ENCODE data around the gene EIF4A2.

The EIF4A2 gene

DNA sequence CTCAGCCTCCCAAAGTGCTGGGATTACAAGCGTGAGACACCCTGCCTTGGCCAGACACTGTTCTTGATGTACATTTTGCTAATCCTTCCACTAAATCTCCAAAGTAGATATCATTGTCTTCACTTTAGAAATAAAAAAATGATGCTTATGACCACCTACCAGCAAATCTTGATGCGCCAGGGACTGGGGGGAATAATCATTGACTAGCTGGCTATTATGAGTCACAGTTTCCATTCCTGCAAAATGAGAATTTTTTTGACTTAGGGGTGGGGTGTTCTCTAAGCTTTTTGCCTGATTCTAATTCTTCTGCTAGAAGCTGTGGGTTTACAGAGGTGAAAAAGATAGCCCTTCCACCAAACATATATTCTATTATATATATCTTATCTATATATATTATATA lies 40.0 kb downstream of the EIF4A2 start:
- Histone ChIP-seq H3K9me3 (ENCODE audit: insufficient read depth, low read depth, low read length) (no peaks in the 10 kb centered on the region), H2AFZ (ENCODE audit: low read length) (no peak overlapping the region), H4K20me1 (ENCODE audit: insufficient read depth, low read length, poor library complexity, severe bottlenecking) (no peaks in the 10 kb centered on the region), H3F3A (ENCODE audit: low read depth) (no peaks in the 10 kb centered on the region), H3K4me2 (ENCODE audit: low read depth, low read length, poor library complexity, severe bottlenecking) (no peak overlapping the region), H3K9ac (ENCODE audit: low read depth, low read length, poor library complexity, severe bottlenecking) (no peak overlapping the region), H3K9me2 (replicated peaks; ENCODE audit: low read depth, low read length) (no peaks in the 10 kb centered on the region), H3K4me1 (ENCODE audit: insufficient read depth, low read length, poor library complexity, severe bottlenecking) (peaks cover 13% of the 10 kb centered on the region), H3K27me3 (ENCODE audit: insufficient read depth, low read length, poor library complexity, severe bottlenecking) (peaks cover 27% of the 10 kb centered on the region), H3K36me3 (ENCODE audit: insufficient read depth, low read length) (no peaks in the 10 kb centered on the region), H3K4me3 (ENCODE audit: low read length, poor library complexity, severe bottlenecking) (no peak overlapping the region), H3K79me2 (ENCODE audit: insufficient read depth, low read length) (no peaks in the 10 kb centered on the region)
- TF ChIP-seq EZH2phosphoT487 (IDR thresholded peaks at IDR 0.05; ENCODE audit: borderline replicate concordance), result no peak
- TF ChIP-seq, protein P1, sequence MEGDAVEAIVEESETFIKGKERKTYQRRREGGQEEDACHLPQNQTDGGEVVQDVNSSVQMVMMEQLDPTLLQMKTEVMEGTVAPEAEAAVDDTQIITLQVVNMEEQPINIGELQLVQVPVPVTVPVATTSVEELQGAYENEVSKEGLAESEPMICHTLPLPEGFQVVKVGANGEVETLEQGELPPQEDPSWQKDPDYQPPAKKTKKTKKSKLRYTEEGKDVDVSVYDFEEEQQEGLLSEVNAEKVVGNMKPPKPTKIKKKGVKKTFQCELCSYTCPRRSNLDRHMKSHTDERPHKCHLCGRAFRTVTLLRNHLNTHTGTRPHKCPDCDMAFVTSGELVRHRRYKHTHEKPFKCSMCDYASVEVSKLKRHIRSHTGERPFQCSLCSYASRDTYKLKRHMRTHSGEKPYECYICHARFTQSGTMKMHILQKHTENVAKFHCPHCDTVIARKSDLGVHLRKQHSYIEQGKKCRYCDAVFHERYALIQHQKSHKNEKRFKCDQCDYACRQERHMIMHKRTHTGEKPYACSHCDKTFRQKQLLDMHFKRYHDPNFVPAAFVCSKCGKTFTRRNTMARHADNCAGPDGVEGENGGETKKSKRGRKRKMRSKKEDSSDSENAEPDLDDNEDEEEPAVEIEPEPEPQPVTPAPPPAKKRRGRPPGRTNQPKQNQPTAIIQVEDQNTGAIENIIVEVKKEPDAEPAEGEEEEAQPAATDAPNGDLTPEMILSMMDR (conservative IDR thresholded peaks at IDR 0.05; ENCODE audit: low read length), result no peak

GRCh38 chr3:186824430-186825139 lies 41.2 kb downstream of the EIF4A2 start:
- Histone ChIP-seq H3K9ac (ENCODE audit: low read depth, low read length, poor library complexity, severe bottlenecking) (no peak overlapping the region), H3K36me3 (ENCODE audit: insufficient read depth, low read length) (no peaks in the 10 kb centered on the region), H4K20me1 (ENCODE audit: insufficient read depth, low read length, poor library complexity, severe bottlenecking) (no peaks in the 10 kb centered on the region), H3F3A (ENCODE audit: low read depth) (no peaks in the 10 kb centered on the region), H3K27me3 (ENCODE audit: insufficient read depth, low read length, poor library complexity, severe bottlenecking) (peaks cover 39% of the 10 kb centered on the region), H2AFZ (ENCODE audit: low read length) (no peak overlapping the region), H3K4me3 (ENCODE audit: low read length, poor library complexity, severe bottlenecking) (no peak overlapping the region), H3K9me3 (ENCODE audit: insufficient read depth, low read depth, low read length) (no peaks in the 10 kb centered on the region), H3K9me2 (replicated peaks; ENCODE audit: low read depth, low read length) (no peaks in the 10 kb centered on the region), H3K4me2 (ENCODE audit: low read depth, low read length, poor library complexity, severe bottlenecking) (no peak overlapping the region), H3K79me2 (ENCODE audit: insufficient read depth, low read length) (no peaks in the 10 kb centered on the region), H3K4me1 (ENCODE audit: insufficient read depth, low read length, poor library complexity, severe bottlenecking) (peaks cover 13% of the 10 kb centered on the region)
- TF ChIP-seq, protein P1 (conservative IDR thresholded peaks at IDR 0.05; ENCODE audit: low read length), result no peak
- no peak for TF ChIP-seq EZH2phosphoT487 (IDR thresholded peaks at IDR 0.05; ENCODE audit: borderline replicate concordance)

GRCh38 chr3:186825294-186825821 lies 42.0 kb downstream of the EIF4A2 start:
- no peak overlapping the region for H3K4me2 ChIP-seq (ENCODE audit: low read depth, low read length, poor library complexity, severe bottlenecking)
- no peak overlapping the region for H3K4me3 ChIP-seq (ENCODE audit: low read length, poor library complexity, severe bottlenecking)
- H2AFZ ChIP-seq (ENCODE audit: low read length), result no peak overlapping the region
- H3K36me3 ChIP-seq (ENCODE audit: insufficient read depth, low read length), result no peaks in the 10 kb centered on the region
- no peaks in the 10 kb centered on the region for H3K9me3 ChIP-seq (ENCODE audit: insufficient read depth, low read depth, low read length)
- no peaks in the 10 kb centered on the region for H3K9me2 ChIP-seq (replicated peaks; ENCODE audit: low read depth, low read length)
- peaks cover 46% of the 10 kb centered on the region for H3K27me3 ChIP-seq (ENCODE audit: insufficient read depth, low read length, poor library complexity, severe bottlenecking)
- H3K79me2 ChIP-seq (ENCODE audit: insufficient read depth, low read length), result no peaks in the 10 kb centered on the region
- no peak overlapping the region for H3K9ac ChIP-seq (ENCODE audit: low read depth, low read length, poor library complexity, severe bottlenecking)
- H3K4me1 ChIP-seq (ENCODE audit: insufficient read depth, low read length, poor library complexity, severe bottlenecking), result peaks cover 13% of the 10 kb centered on the region
- H3F3A ChIP-seq (ENCODE audit: low read depth), result no peaks in the 10 kb centered on the region
- TF ChIP-seq, protein P1 (conservative IDR thresholded peaks at IDR 0.05; ENCODE audit: low read length), result no peak
- no peak for TF ChIP-seq EZH2phosphoT487 (IDR thresholded peaks at IDR 0.05; ENCODE audit: borderline replicate concordance)
- H4K20me1 ChIP-seq (ENCODE audit: insufficient read depth, low read length, poor library complexity, severe bottlenecking), result no peaks in the 10 kb centered on the region
